DMS79 (cell line): ENCODE data around the gene PISD.

Source experiments
- DNase-seq: peaks from one replicate; lab custom pipeline; 2025; lab: John Stamatoyannopoulos, UW

PISD gene

GRCh38 chr22:31572939-31573338, 89.1 kb downstream of the PISD start:
- DNase-seq, result no peak

- no peak for DNase-seq
Measured at GRCh38 chr22:31569126-31569525, 92.9 kb downstream of the PISD start.
